GM21723 (cell line): ENCODE data around the gene COQ5.
A peak's percentile ranks its signal among the peaks of the same experiment; 100 is the strongest.
"Not testable (repeated sequence)": the region's sequence is repeated elsewhere in the genome, so short reads cannot be mapped to it uniquely, and the experiment has no call there.

Experiments used
- ATAC-seq: cut with Tn5 transposase; IDR thresholded peaks from one replicate; pipeline ENCODE4 v1.9.1; 2021; ENCODE audit warnings: mild to moderate bottlenecking, moderate library complexity; ENCODE audit not compliant: unreplicated experiment

The COQ5 gene, protein sequence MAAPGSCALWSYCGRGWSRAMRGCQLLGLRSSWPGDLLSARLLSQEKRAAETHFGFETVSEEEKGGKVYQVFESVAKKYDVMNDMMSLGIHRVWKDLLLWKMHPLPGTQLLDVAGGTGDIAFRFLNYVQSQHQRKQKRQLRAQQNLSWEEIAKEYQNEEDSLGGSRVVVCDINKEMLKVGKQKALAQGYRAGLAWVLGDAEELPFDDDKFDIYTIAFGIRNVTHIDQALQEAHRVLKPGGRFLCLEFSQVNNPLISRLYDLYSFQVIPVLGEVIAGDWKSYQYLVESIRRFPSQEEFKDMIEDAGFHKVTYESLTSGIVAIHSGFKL

DNA sequence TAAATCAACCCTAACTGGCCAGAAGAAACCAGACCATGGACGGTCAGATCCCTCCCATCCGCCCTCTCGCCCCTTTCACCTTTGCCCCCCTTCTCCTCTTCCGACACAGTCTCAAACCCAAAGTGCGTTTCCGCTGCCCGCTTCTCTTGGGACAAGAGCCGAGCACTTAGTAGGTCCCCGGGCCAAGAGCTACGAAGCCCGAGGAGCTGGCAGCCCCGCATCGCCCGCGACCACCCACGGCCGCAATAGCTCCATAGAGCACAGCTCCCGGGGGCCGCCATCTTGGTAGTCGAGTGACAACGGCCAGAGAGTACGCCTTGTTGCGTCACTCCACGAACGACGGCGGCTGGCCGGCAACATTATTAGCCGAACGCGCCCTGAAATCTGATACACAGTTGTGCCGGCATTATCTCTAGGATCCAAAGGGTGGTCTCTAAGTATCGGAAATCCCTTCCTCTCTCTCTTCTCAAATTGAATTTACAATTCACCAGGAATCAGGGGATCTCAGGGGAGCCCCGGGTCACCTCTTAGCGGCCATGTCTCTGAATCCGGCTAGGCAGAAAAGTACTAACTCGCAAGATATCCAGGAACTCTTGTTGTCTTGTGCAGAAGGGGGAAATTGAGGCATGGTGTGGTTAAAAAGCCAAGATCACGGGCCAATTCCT, at the start of gene COQ5:
COQ5 (minus strand) TSS at position 298 of the 665 bp plus-strand sequence; CDS start at position 281, 17 bp downstream.
- peak; percentile 79 for ATAC-seq

DNA sequence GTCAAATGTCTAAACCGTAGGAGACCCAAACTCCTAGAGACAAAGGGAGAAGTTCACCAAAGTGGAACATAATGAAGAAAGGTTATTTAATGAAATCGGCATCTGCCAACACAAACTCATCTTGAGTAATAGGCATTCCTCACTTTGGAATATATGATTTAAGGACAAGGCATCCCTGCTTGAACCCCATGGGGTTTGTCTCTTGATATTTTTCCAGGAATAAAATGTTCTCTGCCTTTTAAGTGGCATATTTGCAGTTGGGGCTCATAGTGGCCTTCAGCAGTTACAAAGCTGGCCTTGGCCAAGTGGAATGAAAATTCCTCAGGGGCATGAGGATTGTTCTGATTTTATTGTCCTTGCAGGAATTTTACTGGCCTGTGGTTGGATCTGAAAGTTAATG, 45.1 kb upstream of the COQ5 start:
- no peak for ATAC-seq

DNA sequence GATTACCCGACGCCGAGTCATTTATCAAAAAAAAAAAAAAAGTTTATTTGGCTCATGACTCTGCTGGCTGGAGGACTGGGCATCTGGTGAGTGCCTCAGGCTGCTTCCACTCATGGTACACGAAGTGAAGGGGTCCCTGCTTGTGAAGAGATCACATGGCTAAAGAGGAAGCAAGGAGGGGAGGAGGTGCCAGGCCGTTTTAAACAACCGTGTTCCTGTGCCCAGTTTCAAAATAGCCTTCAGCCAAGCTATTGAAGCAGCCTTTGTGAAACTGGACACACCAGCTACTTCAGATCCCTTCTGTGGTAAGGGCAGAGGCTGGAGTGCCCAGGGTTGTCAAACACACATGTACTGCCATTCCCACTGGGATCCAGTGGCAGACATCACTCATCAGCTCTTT, 44.6 kb upstream of the COQ5 start:
- no peak for ATAC-seq

DNA sequence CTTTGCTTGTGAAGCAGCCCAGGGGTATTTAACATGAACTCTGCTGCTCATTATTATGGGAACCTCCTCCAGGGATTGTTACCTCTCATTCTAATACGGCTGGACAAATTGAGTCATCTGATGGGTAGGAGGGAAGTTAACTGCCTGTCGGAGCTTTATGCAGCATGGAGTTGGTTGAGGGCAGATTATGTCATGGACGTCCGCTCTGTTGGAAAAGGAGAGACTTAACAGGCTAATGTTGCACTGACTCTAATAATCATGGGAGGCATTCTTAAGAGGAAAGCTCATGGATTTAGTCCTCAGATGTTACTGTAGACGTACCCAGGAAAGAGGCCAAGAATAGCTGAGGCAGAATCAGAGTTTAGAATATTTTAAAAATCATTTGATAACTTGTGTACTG, 42.3 kb upstream of the COQ5 start:
- ATAC-seq = no peak

DNA sequence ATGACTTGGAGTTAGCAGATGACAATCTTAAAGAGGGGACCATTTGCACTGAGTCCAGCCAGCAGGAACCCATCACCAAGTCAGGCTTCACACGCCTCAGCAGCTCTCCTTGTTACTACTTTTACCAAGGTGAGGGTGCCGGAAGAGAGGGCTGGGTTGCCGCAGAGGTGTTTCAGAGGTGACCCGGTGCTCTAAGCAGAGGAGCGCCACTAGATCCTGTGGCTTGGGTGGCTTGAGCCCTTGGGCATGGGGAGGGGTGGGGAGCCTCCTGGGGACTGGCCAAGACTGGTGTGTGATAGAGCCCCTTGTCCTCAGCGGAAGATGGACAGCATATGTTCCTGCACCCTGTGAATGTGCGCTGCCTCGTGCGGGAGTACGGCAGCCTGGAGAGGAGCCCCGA, 34.5 kb upstream of the COQ5 start:
- ATAC-seq = no peak

DNA sequence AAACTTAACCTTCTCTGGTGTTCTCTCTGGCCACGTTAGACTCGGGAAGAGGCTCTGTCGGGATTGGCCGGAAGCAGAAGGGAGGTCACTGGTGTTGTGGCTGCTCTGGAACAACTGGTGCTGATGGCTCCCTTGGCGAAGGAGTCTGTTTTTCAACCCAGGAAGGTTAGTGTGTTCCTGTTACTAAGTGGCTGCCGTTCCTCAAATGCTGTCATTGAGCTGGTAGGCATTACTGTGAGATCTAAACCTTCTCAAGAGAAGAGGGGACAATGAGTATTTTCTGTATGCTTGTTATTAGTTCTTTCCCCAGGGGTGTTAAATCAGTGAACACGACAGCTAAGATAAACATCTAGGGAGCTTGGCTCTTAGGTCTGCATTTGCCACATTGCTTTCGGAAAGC, 33.9 kb upstream of the COQ5 start:
- no peak for ATAC-seq

DNA sequence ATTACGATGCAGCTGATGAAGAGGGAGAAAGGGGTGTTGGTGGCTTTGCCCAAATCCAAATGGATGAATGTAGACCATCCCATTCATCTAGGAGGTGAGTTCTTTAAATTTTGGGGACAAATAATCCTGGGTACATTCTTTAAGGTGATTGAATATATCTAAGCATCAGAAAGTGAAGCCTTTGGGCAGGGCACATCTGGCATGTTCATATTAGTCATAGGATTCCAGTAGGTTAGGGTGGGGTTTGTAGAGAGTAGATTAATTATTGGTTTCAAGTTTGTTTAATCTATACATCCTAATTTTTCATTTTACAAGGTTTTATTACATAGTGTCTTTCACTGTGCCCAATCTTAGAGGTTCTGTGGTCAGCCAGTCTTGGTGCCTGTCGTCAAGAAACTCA, 28.6 kb upstream of the COQ5 start:
- no peak for ATAC-seq

DNA sequence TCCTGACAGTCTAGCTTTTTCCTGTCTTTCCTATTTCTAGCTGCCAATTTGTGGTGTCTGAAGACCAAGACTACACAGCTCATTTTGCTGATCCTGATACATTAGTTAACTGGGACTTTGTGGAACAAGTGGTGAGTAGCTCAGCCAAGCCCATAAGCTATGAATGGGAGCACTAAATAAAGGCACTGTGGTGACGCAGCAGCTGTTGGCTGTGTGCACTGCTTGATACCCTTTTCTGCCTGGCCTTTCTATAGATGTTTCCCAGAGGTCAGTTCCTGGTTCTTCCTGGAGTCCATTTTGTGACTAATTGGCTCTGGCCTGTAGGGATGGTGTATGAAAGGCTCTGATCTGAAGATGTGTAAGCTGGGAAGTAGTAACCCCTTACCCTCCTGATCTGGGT, 25.7 kb upstream of the COQ5 start:
- ATAC-seq = no peak

DNA sequence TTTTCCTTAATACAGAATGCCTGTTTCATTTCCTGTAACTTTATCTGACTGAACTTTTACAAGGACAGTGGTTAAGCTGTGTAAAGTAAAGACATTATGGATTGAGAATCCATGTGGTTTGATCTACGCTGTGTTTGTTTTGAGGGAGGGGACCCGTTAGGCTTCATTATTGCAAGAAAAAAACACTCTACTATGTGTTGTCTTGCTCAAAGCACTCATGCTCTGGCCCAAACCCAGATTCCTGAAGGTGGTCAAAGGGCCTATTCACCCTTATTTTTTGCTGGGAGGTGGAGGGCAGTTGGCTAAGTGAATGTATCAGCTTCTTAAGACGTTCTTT, 17.1 kb upstream of the COQ5 start:
- ATAC-seq = no peak

DNA sequence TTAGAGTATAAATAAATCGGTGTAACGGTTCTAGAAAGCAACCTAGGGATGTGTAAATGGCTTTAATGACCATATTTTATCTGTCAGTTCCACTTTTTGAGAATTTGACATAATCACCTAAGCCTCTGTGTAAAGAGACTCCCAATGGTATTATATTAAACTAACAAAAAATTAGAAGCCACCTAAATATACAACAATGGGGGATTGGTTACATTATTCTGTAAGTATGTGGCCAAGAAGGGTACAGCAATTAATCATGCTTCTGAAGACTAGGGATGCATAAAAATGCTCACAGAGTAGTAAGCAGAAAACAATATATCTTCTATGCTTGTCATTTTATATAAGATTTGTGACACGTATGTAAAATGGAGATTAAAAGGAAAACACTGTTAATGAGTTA, 15.7 kb upstream of the COQ5 start:
- ATAC-seq = no peak

DNA sequence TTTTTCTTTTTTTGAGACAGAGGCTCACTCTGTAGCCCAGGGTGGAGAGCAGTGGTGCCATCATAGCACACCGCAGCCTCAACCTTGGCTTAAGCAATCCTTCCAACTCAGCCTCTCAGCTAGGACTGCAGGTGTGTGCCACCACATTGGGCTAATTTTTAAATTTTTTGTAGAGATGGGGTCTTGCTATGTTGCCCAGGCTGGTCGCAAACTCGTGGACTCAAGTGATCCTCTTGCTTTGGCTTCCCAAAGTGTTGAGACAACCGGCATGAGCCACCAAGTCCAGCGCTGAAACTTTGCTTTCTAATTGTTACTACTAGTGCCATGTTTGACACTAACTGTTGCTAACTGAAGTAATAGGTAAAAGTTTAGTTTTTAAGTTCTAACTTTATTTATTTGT, 13.2 kb upstream of the COQ5 start:
- ATAC-seq = no peak

DNA sequence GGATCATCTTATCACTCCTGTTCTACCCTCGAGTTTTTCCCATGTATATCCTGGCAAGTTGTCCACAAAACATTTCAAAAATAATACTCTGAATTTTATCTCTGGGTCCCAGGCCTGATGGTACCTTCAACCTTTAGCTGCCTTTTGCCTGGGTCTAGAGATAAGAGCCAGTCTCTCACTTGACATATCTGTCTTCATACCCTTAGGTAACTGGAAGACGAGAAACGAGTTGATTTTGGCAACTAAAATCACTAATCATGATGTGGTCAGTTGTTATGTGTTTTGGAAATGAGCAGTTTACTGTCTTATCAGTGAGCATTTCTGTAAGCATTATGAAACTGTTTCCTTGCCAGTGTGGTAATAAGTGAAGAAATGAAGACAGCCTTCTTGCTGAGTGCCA, 11.5 kb upstream of the COQ5 start:
- no peak for ATAC-seq

DNA sequence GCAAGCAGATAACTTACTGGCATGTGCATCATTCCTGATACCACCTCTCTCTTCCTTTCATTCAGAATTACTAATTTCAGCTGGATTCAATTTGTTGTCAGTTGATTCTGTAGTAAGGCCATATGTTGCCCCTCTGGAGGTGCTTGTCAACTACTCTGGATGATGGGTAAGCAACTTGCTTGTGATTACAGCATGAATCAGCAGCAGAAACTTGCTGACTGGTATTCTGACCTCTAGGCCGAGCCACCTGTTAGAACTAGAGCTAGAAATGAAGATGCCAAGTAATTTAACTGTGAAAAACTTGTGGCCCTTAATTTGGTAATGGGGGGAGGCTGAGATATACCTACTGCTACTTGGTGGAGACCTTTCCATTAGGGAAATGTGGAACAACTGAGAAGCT, 10.3 kb upstream of the COQ5 start:
- no peak for ATAC-seq

DNA sequence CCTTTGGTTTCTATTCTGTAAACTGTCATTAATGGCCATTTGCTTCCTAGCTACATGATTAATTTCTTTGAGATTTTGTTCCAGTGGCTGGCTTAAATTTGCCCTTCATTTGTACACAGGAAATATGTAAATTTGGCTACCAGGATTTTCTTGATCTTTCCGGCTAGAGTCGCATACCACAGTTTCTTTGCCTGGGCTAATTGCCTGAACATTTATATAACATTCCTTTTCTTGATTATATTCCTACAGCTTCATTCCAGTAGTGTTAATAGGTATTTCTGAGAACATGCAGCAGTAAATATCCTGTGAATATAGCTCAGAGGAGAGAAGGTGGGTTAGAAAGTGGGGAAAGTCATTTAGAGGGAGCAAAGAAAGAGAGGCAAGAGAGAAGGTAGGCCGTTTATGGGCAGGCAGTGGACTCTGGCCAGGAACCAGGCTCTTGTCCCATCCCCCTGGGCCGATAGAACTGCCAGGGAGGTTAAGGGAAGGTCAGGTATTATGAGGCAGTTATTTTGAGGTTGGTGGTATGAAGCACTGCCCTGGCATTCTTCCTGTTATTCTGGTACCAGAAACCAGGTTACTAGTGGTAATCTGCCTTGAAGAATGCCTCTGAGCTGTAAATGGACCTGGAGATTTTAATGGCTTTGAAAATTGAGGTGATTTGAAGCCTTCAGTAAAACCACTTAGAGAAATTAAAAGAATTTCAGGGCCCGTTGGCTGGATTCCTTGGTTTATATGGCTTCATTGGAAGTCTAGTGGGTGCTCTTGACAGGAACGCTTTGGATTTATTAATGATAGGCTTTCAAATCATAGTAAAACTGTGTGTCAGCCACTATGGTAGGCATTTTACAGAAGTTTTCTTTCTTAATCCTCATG, 9.6 kb upstream of the COQ5 start:
- ATAC-seq = no peak

DNA sequence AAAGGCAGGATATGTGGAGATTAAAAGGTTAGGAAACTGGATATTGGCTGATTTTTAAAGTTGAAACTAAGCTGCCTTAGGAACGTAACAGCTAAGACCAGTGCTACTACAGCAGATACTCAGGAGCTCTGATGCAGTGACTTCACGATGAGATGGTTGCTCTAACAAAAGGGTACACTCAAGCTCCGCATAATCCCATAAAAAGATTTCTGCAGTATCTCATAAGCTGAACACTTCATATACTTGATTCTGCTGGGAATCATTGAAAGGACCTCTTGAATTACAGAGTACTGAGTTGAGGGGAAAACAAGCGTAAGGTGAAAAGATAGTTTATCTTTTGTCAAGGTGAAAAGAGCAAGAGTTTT, 8.9 kb upstream of the COQ5 start:
- ATAC-seq = no peak

DNA sequence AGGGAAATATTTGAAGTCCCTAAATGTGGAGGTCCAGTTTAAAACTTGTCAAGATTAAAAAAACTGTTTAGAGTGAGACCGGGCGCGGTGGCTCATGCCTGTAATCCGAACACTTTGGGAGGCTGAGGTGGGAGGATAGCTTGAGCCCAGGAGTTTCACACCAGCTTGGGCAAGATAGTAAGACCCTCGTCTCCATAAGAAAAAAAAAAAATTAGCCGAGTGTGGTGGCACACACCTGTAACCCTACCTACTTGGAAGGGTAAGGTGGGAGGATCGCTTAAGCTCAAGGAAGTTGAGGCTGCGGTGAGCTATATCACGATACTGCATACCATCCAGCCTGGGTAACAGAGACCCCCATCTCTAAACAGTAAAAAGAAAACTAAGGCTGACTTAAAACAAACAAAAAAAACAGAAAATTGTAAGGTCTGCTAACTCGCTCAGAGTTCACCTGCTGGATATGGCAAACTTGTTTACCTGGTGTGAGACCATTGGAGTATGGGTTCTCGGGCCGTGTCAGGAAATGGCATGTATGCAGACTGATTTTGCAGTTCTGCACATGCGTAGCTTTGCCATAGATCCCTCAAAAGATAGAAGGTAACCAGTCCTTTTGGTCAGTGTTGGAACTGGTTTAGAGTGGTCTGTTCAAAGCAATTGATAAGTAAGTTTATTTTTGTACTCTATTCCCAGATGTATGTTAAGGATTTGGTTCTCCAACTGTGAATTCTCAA, 7.3 kb upstream of the COQ5 start:
- no peak for ATAC-seq

DNA sequence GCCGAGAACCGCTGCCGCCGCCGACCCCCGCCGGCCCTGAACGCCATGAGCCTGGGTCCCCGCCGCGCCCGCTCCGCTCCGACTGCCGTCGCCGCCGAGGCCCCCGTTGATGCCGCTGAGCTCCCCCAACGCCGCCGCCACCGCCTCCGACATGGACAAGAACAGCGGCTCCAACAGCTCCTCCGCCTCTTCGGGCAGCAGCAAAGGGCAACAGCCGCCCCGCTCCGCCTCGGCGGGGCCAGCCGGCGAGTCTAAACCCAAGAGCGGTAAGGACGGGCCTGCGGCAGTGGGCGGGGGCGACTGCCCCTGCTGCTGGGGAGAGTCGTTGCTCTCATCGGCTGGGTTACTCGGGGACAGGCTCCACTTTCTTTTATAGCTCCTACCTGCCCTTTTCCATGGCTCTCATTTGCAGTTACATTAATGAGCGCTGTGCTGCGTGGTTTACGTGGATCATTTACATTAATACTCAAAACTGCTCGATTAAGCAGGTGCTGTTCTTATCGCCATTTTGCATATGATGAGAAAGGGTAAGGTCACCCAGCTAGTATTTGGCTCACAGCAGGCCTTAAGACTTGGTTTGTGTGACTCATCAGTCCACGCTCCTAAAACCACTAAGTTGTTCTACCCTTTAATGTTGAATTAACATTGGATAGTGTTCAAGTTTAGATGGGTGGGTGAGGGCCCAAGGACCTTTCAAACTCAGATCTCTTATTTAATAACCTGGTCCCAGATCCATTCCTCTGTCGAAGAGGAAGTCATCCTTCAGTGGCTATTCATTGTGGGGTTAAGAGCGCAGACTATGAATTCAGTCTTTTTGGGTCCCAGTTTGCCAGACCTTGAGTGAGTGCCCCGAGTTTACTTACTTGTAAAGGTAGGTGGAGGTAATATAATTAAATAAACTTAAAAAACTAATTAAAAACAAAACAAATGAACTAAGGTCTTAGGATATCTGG, 6.0 kb upstream of the COQ5 start:
- peak; percentile 32 for ATAC-seq

DNA sequence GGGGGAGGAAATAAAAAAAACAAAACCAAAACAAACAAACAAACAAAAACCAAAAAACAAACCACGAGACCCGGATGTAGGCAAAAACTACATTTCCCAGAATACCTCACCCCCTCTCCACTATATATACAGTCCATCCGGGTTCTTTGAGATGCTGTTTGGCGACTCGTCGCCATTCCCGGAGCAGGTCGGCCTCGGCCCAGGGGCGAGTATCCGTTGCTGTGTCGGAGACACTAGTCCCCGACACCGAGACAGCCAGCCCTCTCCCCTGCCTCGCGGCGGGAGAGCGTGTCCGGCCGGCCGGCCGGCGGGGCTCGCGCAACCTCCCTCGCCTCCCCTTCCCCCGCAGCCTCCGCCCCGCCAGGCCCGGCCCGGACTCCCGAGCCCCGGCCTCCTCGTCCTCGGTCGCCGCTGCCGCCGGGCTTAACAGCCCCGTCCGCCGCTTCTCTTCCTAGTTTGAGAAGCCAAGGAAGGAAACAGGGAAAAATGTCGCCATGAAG, 5.3 kb upstream of the COQ5 start, which contains the start of gene RNF10:
RNF10 (plus strand) TSS at position 154 of the 500 bp plus-strand sequence. CDS start 456 bp downstream, outside the sequence.
- peak; percentile 61 for ATAC-seq

DNA sequence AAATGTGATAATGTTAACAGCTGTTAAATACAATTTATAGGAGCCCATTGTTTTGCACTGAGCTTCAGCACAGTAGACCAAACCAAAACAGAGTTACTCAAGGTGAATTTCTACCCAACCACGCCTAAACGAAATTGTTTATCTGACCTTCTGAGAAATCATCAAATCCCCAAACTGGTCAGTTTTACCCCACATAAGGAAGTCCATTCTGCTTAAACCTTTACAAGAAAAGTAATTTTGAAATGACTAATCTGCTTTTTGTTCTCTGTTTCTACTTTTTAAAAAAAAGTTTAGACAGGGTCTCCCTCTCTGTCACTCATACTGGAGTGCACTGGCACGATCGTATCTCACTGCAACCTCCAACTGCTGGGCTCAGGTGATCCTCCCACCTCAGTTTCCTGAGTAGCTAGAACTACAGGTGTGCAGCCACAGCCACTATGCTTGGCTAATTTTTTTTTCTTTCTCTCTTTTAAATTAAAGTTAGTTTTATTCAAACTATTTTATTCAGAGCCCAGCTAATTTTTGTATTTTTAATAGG, 3.8 kb upstream of the COQ5 start:
- no peak for ATAC-seq

DNA sequence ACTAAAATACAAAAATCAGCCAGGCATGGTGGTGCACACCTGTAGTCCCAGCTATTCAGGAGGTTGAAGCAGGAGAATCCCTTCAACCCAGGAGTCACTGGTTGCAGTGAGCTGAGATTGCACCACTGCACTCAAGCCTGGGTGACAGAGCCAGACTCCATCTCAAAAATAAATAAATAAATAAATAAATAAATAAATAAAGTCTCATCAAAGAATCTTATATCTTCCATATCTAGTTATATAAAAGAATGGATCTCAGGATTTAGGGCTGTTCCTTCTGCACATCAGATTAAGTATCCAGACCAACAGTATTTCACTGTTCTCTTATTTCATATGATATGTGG, 1.4 kb upstream of the COQ5 start:
- not testable (repeated sequence) for ATAC-seq
